Pancreas (tissue), 10 donors: Measurements from ENCODE around the gene TENM4. TPM values are rescaled to one million over a fixed set of nuclear protein-coding genes. Genes with fewer than 3 reads are reported as not detected.

Experiments
- ATAC-seq, 4 donors: fragments of 200-7000 bp; cut with Tn5 transposase; one replicate each; pipeline versions ENCODE4 v1.8.0 to v1.9.1; 2020; ENCODE audit warnings: mild to moderate bottlenecking in 4 of 4, moderate library complexity in 4 of 4
- DNase-seq, 6 donors: peaks; one replicate each; pipeline ENCODE4 v3.0.0-alpha.2; 2020
- FAIRE-seq: peaks from 2 replicates; lab custom pipeline; 2012; peaks lifted over from hg19 to GRCh38; lab: Jason Lieb, UNC
- H3K27ac ChIP-seq, 4 donors: fragments of 200-600 bp; sonication (generic); 1 replicate in 3 of 4; 2 replicates in 1 of 4; pipeline versions ENCODE4 v1.5.0 to v1.8.0; 2020
- H3K27me3 ChIP-seq, 4 donors: fragments of 200-600 bp; one replicate each; pipeline ENCODE4 v1.8.0; 2021
- H3K36me3 ChIP-seq, 3 donors: fragments of 200-600 bp; sonication (generic) in 1 of 3; one replicate each; pipeline versions ENCODE4 v1.5.0 to v1.8.0; 2020 to 2021
- H3K4me1 ChIP-seq, 3 donors: fragments of 200-600 bp; one replicate each; pipeline ENCODE4 v1.8.0; 2021
- H3K4me3 ChIP-seq, 4 donors: fragments of 200-600 bp; sonication (generic) in 2 of 4; one replicate each; pipeline versions ENCODE4 v1.5.0 to v1.8.0; 2020 to 2021
- H3K9me3 ChIP-seq, 4 donors: fragments of 200-600 bp; one replicate each; pipeline ENCODE4 v1.8.0; 2021
- WGBS, 2 donors: extraction: QIAGEN DNeasy Blood & Tissue Kit; methylation state at CpG; one replicate each; pipeline ENCODE4 v1.1.7; 2013; 5-methylcytosine and 5-hydroxymethylcytosine counted together
- intact Hi-C, 3 donors: fragments of 100-400 bp; cut with DNase I; formaldehyde crosslinking; loops; one replicate each; pipeline versions ENCODE4 v1.11.1 to v1.14.2; 2022
- polyA plus RNA-seq, 2 donors: library from polyadenylated mRNA; stranded (reverse); fragments of 200-250 nt; gene quantifications; one replicate each; pipeline ENCODE4 v1.2.3, GENCODE V29; 2013
- total RNA-seq, 6 donors: library from RNA; stranded (reverse); fragmentation: NEBNext Ultra II Directional in 4 of 6; extraction: Animal tissue kit (Norgen Biotek cat#: 25700) in 4 of 6; gene quantifications; one replicate each; pipeline versions ENCODE4 v1.2.1 to v1.2.4, GENCODE V29; 2021 to 2023
- TF ChIP-seq, protein P1 (sequence below), 4 donors: fragments of 200-600 bp; sonication (generic) in 3 of 4; IDR thresholded peaks; one replicate each; pipeline versions ENCODE4 v1.5.0 to v1.8.0; 2021; ENCODE audit warnings: antibody characterized with exemption in 4 of 4
- donor health status: healthy with polysubstance abuse.
- donor health status: DM: no; HTN: no; CAD: no; lungs with moderate emphysema.
- donor health status: DM: no; HTN: no; CAD: no.
- donor health status: control.
- donor health status: control.
- donor health status: Bipolar disorder and iron deficiency.
- donor health status: DM: yes; HTN: yes; CAD: no.
- donor health status: DM: no; HTN: no; CAD: no.
- donor health status: DM: no; HTN: no; CAD: no.
- donor health status: DM: yes; HTN: yes; CAD: no.

The TENM4 gene
- total and polyA plus RNA-seq, 8 donors: 0.37 to 6.8 (median 1.3) TPM

DNA sequence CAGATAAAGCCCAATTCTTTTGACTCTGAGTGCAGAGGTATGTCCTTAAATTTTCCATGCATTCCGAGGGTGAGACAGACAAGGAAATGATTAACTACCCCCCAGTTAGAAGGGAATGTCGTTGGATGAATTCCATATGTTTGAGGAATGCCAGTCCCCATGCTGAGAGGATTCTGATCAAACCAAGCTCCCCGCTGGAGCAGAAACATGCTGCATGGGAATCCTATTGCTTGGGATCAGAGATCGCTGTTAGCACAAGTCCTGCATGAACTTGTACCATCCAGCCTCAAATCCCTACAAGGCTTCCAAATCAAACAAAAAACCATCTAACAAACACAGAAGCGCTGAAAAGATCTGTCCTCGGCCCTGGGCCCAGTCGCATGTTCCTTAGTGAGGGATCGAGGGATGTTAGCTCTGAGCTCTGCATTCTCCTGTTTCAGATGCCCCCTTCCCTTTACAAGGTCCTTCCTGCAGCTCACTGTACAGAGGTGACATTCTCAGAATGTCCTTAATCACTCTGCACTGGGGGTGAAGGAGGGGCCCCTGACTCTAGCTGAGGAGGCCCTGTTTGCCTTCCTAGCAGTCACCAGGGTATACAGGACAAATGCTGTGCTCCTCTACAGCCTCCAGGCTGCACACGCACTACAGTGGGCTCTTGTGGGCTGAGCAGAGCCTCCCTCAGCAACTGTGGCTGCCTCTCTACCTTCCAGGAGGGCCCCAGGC, 353.4 kb downstream of the TENM4 start:
- Histone ChIP-seq H3K4me1 (no peaks in the 10 kb centered on the region), H3K9me3 (no peaks in the 10 kb centered on the region), H3K27me3 (no peaks in the 10 kb centered on the region), H3K36me3 (no peaks in the 10 kb centered on the region), H3K27ac (peak overlapping the region; percentile 42 to 75 (median 61)), H3K4me3 (no peak overlapping the region)
- intact Hi-C loops: loop anchor here in 1 of 3 donors (10.0 kb wide), 1 partner anchor 443 kb away; no protein-coding TSS in a partner anchor
- TF ChIP-seq, protein P1, sequence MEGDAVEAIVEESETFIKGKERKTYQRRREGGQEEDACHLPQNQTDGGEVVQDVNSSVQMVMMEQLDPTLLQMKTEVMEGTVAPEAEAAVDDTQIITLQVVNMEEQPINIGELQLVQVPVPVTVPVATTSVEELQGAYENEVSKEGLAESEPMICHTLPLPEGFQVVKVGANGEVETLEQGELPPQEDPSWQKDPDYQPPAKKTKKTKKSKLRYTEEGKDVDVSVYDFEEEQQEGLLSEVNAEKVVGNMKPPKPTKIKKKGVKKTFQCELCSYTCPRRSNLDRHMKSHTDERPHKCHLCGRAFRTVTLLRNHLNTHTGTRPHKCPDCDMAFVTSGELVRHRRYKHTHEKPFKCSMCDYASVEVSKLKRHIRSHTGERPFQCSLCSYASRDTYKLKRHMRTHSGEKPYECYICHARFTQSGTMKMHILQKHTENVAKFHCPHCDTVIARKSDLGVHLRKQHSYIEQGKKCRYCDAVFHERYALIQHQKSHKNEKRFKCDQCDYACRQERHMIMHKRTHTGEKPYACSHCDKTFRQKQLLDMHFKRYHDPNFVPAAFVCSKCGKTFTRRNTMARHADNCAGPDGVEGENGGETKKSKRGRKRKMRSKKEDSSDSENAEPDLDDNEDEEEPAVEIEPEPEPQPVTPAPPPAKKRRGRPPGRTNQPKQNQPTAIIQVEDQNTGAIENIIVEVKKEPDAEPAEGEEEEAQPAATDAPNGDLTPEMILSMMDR (IDR thresholded peaks at IDR 0.05): no peak
- ATAC-seq: peak; percentile 10 to 76 (median 70)
- DNase-seq: peak in 1 of 6 donors; percentile 35
- FAIRE-seq: no peak
- 58 to 62% methylated on average over 9 of the region's 9 CpGs for WGBS, 2 donors

DNA sequence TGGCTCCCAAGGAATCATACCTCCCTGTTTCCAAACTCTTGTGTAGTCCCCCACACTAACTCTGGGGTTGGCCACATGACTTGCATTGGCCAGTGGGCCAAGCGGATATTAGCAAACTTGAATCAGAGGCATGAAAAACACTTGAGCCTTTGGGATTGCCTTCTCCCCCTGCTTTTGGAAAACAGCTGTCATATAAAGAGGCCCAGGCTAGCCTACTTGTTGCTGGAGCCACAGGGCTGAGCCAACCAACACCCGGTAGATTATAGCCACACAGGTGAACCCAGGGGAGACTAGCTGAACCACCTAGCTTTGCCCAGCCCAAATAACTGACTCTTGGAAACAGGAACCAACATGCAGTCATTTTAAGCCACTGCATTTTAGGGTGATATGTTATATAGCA, 354.8 kb downstream of the TENM4 start:
- no peaks in the 10 kb centered on the region for H3K4me1 ChIP-seq
- 90 to 91% methylated on average over 2 of the region's 2 CpGs for WGBS, 2 donors

DNA sequence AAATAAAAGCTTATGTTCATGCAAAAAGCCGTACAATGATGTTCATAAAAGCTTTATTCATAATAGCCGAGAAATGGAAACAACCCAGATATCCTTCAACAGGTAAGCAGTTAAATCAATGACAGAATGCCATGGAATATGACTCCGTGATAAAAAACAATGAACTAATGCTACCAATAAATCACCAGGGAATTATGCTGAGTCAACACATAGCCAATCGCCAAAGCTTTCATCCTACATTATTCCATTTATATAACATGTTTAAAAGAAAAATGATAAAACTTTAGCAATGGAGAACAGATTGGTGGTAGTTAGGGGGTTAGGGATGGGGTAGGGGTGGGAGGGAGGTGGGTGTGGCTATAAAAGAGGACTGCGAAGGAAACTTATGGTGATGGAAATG, 356.4 kb downstream of the TENM4 start:
- peak overlapping the region in 1 of 4 donors; percentile 8 for H3K27ac ChIP-seq
- no peaks in the 10 kb centered on the region for H3K27me3 ChIP-seq
- no peak for FAIRE-seq
- no peaks in the 10 kb centered on the region for H3K9me3 ChIP-seq
- DNase-seq: no peak
- H3K4me3 ChIP-seq: no peak overlapping the region
- intact Hi-C loops: loop anchor here in 1 of 3 donors (10.0 kb wide), 1 partner anchor 440 kb away; no protein-coding TSS in a partner anchor
- H3K36me3 ChIP-seq: no peaks in the 10 kb centered on the region
- TF ChIP-seq, protein P1 (IDR thresholded peaks at IDR 0.05): no peak
- no peaks in the 10 kb centered on the region for H3K4me1 ChIP-seq
- no peak for ATAC-seq
- 71 to 72% methylated on average over 5 of the region's 5 CpGs for WGBS, 2 donors

More for the DNA sequence above, 354.8 kb downstream of the TENM4 start:
- FAIRE-seq (no peak), ATAC-seq (no peak), DNase-seq (no peak)
- Histone ChIP-seq H3K9me3 (no peaks in the 10 kb centered on the region), H3K27ac (peak overlapping the region in 3 of 4 donors; percentile 42 to 75 (median 69)), H3K4me3 (no peak overlapping the region), H3K27me3 (no peaks in the 10 kb centered on the region), H3K36me3 (no peaks in the 10 kb centered on the region)
- TF ChIP-seq, protein P1 (IDR thresholded peaks at IDR 0.05): no peak
- intact Hi-C loops: loop anchor here in 1 of 3 donors (10.0 kb wide), 1 partner anchor 441 kb away; no protein-coding TSS in a partner anchor

DNA sequence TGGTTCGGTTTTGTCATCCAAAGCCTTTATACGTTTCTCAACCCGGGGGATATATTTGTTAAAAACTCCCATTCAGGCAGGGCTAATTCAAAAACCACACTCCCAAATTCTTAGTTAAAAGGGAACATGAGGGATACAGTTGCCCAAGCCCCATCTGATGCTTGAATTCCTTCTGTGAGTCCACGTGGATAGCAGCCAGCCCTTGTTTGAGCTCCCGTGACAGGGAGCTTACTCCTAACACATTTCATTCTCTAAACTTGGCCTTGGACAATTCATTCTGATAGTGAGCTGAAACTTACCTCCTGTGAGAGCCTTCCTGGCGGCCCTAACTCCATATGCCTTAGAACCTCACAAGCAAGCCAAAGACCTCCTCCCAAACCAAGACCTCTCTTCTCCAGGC, 357.5 kb downstream of the TENM4 start:
- intact Hi-C loops: loop anchor here in 1 of 3 donors (10.0 kb wide), 1 partner anchor 439 kb away; no protein-coding TSS in a partner anchor
- peak overlapping the region in 1 of 4 donors; percentile 23 for H3K27ac ChIP-seq
- FAIRE-seq: no peak

More for the DNA sequence above, 357.5 kb downstream of the TENM4 start:
- WGBS, 2 donors: 37 to 40% methylated on average over 6 of the region's 6 CpGs
- Histone ChIP-seq H3K9me3 (no peaks in the 10 kb centered on the region), H3K27me3 (no peaks in the 10 kb centered on the region), H3K36me3 (no peaks in the 10 kb centered on the region), H3K4me3 (no peak overlapping the region), H3K4me1 (no peaks in the 10 kb centered on the region)
- ATAC-seq (no peak), DNase-seq (no peak)
- TF ChIP-seq, protein P1 (IDR thresholded peaks at IDR 0.05): no peak
